Erythroblast (primary cell): ENCODE data around the gene YTHDC2.

ENCODE experiments used
- DNase-seq, 2 experiments: peaks; one replicate each; lab custom pipeline; 2025; lab: John Stamatoyannopoulos, UW
- GATA1 ChIP-seq: IDR thresholded peaks from 2 replicates; pipeline ENCODE4 v1.6.1; 2011; ENCODE audit warnings: low read depth, mild to moderate bottlenecking, control low read depth, low read length, moderate library complexity
- POLR2A ChIP-seq: IDR thresholded peaks from 2 replicates; pipeline ENCODE4 v1.6.1; 2011; ENCODE audit warnings: mild to moderate bottlenecking, low read length

The YTHDC2 gene

DNA sequence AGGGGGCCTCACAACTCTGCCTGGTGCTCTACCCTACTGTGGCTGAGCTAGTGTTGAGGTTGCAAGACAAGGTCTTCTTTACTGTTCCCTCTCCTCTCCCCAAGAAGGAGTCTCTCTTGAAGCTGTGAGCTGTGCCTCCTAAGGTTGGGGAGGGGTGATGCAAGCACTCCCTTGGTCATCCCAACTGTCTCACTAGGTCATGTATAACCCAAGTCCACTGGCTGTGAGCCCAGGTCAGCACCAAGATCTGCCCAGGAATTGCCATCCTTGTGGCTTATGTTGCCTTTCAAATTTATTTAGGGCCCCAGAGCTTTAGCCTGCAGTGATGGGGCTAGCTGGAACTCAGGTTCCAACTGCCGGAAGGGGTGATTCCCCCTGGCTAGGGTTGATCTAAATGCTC lies 10.3 kb upstream of the YTHDC2 start:
- TF ChIP-seq POLR2A (no peak), GATA1 (no peak)
- no peak for DNase-seq

DNA sequence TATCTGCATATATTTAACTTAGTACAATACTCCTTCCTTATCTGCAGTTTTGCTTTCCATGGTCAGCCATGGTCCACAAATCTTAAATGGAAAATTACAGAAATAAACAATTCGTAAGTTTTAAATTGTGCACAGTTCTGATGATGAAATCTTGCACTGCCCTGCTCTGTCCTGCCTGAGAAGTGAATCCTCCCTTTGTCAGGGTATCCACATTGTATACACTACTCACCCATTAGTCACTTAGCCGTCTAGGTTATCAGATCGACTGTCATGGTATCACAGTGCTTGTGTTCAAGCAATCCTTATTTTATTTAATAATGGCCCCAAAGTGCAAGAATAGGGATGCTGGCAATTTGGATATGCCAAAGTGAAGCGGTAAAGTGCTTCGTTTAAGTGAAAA lies 8.3 kb upstream of the YTHDC2 start:
- TF ChIP-seq GATA1 (no peak), POLR2A (no peak)
- DNase-seq: no peak

DNA sequence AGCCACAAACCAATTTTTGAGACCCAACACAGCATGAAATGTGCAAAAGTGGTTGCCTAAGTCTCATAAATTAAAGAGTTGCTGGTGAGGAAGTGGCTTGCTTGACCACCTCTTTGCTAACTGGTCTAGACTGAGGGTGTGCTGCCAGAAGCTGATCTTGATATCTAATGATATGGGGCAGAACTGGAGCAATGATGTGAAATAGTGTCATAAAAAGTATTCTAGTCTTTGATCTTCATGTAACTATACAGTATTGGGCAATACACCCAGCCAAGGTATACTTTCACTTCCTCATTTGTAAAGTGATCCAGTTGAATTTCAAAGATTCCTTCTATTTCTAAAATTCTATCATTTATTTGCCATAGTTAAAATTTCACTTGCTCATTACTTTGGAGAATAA lies 5.9 kb upstream of the YTHDC2 start:
- TF ChIP-seq POLR2A (no peak), GATA1 (no peak)
- DNase-seq: no peak

DNA sequence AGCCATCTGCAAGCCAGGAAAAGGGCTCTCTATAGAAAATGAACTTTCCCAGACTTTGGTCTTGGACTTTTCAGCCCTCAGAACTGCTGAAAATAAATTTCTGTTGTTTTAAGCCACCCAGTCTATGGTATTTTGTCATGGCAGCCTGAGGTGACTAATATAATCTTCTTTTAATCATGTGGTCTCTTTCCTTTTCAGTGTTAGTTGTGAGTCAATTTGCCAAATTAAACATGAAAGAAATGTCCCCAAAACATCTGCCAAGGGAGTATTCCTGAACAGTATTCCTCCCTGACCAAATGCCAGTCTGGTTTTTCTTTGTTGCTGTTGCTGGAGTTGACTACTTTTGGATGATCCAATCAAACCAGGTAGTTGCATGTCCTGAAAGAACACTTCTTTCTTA lies 4.7 kb upstream of the YTHDC2 start:
- TF ChIP-seq POLR2A (no peak), GATA1 (no peak)
- no peak for DNase-seq

DNA sequence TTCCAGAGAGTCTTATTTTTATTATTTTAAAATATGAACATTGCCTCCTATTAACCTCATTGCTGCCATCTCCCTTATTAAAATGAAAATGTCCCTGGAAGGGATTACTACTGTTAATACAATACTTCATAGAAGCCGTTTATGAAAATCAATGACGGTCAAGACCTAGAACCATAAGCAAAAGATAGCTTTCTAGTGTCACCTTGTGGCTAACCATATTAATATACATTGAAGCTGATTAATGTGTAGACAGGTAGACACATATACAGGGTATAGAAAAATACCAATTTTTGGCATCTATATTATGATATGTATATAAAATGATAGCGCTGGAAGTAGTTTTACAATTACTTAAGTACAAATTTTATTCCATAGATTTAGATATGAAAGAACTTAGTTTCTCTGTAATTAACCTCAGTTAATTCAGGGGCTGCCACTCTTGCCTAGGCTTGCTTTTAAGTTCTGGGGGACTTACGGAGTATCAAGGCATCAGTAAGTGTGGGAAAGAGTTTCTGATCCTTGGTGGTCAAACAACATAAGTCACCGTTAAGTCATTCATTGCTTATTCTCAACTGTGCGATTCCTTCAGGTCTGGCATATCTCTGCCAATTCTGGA lies 2.5 kb upstream of the YTHDC2 start:
- TF ChIP-seq GATA1 (no peak), POLR2A (no peak)
- peak; percentile 23 to 25 for DNase-seq

DNA sequence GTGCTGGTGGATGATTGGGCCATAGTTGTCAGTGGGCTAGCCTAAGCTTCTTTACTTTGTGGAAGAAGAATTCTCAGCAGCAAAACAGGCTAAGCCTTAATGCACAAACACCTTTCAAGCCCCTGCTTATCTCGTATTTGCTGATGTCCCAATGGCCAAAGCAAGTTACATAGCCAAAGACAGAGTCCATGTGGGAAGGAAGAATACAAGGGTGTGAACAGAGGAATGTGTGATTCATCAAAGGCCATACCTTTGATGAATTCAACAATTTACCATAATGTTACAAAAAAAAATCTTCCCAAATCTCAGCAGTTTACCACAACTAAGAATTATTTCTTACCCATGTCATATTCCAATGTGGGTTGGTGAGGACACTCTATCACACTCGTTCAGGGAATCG lies 1.2 kb upstream of the YTHDC2 start:
- DNase-seq: no peak
- TF ChIP-seq GATA1: no peak
- no peak for TF ChIP-seq POLR2A

DNA sequence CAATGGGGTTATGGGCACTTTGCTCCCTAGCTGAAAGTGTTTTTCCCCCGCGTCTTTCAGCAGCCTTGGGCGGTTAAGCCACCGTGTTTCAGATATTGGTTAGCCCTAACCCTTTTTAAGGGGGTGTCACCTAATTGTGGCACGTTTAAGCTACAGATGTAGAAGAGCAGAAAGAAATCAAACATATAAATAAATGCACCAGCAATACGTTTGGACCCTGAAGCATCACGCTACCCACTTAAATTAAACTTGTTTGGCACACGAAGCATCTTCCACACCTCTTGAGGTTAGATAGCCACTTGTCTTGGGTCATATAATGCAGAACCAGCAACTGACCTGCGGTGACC lies 768 bp downstream of the YTHDC2 start:
- TF ChIP-seq GATA1 (no peak), POLR2A (no peak)

DNA sequence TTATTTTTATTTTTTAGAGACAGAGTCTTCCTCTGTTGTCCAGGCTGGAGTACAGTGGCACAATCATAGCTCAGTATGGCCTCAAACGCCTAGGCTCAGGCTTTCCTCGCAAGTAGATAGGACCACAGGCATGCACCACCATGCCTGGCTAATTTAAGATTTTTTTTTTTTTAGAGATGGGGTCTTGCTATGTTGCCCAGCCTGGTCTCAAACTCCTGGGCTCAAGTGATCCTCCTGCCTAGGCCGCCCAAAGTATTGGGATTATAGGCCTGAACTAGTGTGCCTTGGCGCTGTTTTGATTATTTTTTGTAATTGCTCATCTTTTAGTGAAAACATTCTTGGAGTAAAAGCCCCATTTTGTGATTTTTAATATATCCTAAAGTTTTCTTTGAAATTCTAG lies 5.4 kb downstream of the YTHDC2 start:
- no peak for TF ChIP-seq POLR2A
- no peak for TF ChIP-seq GATA1
- no peak for DNase-seq

More for the DNA sequence above, 768 bp downstream of the YTHDC2 start:
- peak; percentile 53 to 65 for DNase-seq

DNA sequence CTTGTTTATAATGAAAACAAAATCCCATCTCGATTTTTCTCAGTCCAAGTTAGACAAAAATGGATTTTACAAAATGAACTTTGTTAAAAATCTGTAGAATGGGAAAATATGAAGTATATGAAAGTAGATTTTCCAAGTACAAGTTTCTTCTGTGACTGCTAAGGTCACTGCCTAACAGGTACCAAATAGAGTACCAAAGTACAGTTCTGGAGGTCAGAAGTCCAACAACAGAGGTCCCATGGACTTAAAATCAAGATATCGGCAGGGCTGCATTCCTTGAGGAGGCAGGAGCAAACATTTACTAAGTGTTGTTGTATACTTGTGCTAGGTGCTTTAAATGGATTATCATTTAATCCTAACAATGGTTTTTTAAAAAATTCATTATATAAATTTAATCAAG lies 5.9 kb downstream of the YTHDC2 start:
- DNase-seq: no peak
- no peak for TF ChIP-seq POLR2A
- TF ChIP-seq GATA1: no peak

DNA sequence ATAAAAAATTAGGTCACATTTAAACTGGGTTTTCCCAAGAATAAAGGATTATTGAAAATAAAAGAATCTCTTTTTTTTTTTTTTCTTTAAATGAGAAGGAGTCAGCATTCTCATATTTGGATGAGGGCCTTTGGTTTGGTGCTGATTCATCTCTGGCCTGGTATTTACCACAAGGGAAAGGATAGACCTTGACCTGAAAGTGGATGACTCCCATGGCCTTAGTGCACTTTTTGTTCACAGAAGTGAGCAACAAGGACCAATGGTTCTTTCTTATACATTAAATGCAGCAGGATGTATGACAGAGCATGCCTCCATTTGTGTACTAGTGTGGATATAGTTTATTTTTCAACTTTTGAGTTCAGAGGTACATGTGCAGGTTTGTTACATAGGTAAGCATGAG lies 6.9 kb downstream of the YTHDC2 start:
- TF ChIP-seq GATA1 (no peak), POLR2A (no peak)
- DNase-seq: peak; percentile 5 to 36

DNA sequence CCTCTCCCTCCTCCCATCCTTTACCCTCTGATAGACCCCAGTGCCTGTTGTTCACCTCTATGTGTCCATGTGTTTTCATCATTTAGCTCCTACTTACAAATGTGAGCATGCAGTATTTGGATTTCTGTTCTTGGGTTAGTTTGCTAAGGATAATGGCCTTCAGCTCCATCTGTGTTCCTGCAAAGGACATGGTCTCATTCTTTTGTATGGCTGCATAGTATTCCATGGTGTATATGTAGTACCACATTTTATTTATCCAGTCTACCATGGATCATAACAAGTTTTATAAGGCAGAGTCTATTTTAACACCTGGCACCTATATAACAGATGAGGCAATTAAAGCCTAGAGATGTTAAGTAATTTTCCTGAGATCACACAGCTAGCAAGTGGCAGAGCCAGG lies 7.4 kb downstream of the YTHDC2 start:
- TF ChIP-seq GATA1 (no peak), POLR2A (no peak)

DNA sequence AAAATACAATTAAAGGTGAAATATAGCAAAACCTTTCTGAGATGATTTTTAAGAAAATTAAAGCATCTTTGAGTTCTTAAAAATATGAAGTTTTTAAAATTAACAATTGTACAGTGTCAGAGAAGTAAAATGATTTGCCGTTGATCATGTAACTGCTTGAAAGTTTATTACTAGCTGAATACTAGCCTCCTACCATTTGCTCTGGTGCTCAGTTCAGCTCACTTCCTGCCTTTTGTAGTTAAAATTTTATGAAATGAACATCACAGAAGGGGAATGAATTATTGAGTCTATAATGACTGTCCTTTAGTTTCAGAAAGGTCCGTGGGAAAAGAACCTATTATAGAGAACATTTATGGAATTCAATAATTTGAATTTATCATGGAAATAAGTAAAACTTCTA lies 9.7 kb downstream of the YTHDC2 start:
- no peak for TF ChIP-seq GATA1
- no peak for TF ChIP-seq POLR2A
- DNase-seq: no peak

More for the DNA sequence above, 7.4 kb downstream of the YTHDC2 start:
- no peak for DNase-seq

DNA sequence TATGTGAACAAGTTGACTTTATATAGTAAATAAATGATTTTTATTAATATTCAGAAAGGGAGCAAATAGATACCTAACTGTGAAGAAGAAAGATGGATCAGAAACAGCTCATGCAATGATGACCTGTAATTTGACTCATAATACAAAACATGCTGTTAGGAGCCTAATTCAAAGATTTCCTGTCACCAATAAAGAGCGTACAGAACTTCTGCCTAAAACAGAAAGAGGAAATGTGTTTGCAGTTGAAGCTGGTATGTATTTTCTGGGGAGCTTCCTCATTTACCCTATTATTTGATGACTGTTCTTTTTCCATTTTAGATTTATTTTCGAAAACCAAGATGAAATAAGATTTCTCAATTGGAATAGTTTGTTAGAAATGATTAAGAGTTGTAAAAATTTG lies 11.4 kb downstream of the YTHDC2 start:
- no peak for DNase-seq
- TF ChIP-seq GATA1: no peak
- TF ChIP-seq POLR2A: no peak

DNA sequence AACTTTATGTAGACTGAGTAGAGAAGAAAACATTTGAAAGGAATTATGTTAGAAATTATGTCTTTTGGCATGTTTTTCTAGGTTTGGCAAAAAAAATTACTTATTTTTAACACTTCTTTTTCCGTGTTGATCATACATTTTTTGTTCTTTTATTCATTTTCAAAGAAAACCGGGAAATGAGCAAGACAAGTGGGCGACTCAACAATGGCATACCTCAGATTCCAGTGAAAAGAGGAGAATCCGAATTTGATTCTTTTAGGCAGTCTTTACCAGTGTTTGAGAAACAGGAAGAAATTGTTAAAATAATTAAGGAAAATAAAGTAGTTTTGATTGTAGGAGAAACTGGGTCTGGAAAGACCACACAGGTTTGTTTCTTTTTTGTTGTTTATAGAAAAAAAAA lies 12.9 kb downstream of the YTHDC2 start:
- no peak for TF ChIP-seq GATA1
- no peak for TF ChIP-seq POLR2A
- DNase-seq: no peak

DNA sequence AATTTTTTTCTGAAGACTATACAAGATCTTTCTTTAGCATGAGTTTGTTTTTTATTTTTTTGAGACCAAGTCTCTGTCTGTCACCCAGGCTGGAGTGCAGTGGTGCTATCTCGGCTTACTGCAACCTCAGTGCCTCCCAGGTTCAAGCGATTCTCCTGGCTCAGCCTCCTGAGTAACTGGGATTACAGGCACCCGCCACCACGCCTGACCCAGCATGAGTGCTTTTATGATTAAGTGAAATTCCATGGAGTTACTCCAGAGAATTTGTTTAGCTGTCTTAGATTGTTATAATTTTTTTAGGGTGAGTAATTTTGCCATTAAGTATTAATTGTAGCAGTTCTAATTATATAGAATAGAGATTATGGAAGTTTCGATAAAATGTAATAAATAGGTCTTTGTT lies 14.3 kb downstream of the YTHDC2 start:
- TF ChIP-seq GATA1 (no peak), POLR2A (no peak)

More for the DNA sequence above, 14.3 kb downstream of the YTHDC2 start:
- DNase-seq: no peak
